SU-DHL-6 (cell line): ENCODE results near the gene ANKS1B.

Source experiments
- EZH2phosphoT487 ChIP-seq: fragments of 200-600 bp; sonication (generic), shearing (Covaris generic); conservative IDR thresholded peaks from 2 replicates; pipeline ENCODE4 v1.6.1; 2018; ENCODE audit warnings: mild to moderate bottlenecking, antibody characterized with exemption, low read length, moderate library complexity, mixed read lengths
- TF ChIP-seq, protein P1 (sequence below): fragments of 200-600 bp; sonication (generic); IDR thresholded peaks from one replicate; pipeline ENCODE4 v1.5.1; 2017; ENCODE audit warnings: antibody characterized with exemption, mild to moderate bottlenecking, low read length, moderate library complexity; ENCODE audit not compliant: insufficient read depth, poor library complexity, severe bottlenecking

DNA sequence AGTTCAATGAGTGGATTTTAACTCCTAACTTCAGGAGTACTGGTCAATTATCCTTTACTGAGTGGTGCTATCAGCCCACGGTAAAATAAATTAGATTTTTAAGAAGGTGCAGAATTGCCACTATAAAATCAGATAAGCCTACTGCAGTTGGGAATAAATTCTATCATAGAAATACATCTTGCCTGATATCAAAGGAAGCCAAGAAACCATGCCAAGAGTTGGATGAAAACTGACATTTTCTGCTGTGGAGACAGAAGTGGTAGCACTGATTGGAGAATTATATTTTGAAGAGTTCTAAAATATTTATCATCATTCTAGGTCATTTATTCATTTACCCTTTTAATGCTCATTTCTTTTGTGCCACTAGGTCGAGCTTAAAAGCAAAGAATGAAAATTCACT is 874.5 kb downstream of the ANKS1B start:
- TF ChIP-seq, protein P1, sequence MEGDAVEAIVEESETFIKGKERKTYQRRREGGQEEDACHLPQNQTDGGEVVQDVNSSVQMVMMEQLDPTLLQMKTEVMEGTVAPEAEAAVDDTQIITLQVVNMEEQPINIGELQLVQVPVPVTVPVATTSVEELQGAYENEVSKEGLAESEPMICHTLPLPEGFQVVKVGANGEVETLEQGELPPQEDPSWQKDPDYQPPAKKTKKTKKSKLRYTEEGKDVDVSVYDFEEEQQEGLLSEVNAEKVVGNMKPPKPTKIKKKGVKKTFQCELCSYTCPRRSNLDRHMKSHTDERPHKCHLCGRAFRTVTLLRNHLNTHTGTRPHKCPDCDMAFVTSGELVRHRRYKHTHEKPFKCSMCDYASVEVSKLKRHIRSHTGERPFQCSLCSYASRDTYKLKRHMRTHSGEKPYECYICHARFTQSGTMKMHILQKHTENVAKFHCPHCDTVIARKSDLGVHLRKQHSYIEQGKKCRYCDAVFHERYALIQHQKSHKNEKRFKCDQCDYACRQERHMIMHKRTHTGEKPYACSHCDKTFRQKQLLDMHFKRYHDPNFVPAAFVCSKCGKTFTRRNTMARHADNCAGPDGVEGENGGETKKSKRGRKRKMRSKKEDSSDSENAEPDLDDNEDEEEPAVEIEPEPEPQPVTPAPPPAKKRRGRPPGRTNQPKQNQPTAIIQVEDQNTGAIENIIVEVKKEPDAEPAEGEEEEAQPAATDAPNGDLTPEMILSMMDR = no peak
- no peak for TF ChIP-seq EZH2phosphoT487
